ENCODE measurements around the gene UBE2B.

Gene UBE2B

GRCh38 chr5:134437847-134438581, 66.6 kb downstream of the UBE2B start:
- DNase-seq (ENCODE audit: low spot score) = no peak

- no peak for DNase-seq (ENCODE audit: low spot score)
Measured at GRCh38 chr5:134438721-134439123, 67.4 kb downstream of the UBE2B start.

- DNase-seq (ENCODE audit: low spot score) = peak; percentile 82
Measured at GRCh38 chr5:134439210-134439654, 67.9 kb downstream of the UBE2B start.

- DNase-seq (ENCODE audit: low spot score) = no peak
Measured at GRCh38 chr5:134440201-134440755, 68.9 kb downstream of the UBE2B start.
